NCI-H1105 treated with DMSO at 0.1 percent for 48 hours (cell line): ENCODE results near the gene MASP2.
"Not testable (repeated sequence)": the region's sequence is repeated elsewhere in the genome, so short reads cannot be mapped to it uniquely, and the experiment has no call there.

Experiments used
- DNase-seq: peaks from one replicate; lab custom pipeline; 2025; lab: John Stamatoyannopoulos, UW

Gene MASP2

DNA sequence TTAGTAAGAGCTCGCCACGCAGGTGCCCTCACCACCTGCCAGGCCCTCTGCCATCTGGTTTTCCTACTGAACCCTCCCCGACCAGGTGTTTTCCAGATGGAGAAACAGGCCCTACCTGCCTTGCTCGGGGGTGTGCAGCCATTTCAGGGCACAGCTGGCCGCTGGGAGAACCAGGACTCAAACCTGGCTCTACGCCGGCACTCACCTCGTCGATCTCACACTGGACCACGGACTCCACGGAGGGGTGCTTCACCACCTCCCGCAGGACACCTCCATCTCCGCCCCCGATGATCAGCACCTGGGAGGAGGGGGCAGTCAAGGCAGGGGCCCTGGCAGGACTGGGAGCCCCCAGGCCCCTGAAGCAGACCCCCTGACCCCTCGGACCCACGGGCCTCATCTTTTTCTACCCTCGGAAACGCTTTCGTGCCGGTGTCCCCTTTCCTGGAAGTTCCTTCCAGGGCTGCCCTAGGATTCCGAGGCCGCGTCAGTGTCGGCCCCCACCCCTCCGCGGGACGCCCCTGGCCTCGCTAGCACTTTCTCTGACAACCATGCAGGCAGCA, 11.6 kb upstream of the MASP2 start:
- DNase-seq, result peak; percentile 86

DNA sequence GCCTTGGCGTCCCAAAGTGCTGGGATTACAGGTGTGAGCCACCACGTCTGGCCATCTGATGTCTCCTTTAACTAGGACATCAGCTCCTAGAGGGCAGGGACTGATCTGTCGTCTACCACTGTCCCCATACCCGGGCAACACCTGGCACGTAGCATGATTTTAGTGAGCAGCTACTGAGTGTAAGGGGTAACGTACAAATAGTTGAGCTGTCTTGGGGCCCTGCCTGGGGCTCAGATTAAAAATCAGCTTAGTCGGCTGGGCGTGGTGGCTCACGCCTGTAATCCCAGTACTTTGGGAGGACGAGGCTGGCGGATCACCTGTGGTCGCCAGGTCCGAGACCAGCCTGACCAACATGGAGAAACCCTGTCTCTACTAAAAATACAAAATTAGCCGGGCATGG, 11.0 kb upstream of the MASP2 start:
- no peak for DNase-seq

DNA sequence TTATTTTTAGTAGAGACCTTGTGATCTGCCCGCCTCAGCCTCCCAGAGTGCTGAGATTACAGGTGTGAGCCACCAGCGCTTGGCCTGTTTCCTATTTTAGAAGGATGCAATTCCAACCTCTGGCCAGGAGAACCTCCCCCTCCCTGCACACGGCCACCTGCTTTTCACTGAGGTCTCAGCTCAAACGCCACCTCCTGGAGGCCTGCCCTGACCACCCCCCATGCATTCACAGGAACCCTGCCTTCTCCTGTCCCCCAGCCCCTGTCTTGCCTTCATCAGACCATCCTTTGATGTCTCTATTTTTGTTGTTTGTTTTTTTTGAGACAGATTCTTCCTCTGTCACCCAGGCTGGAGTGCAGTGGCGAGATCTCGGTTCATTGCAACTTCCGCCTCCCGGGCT, 10.4 kb upstream of the MASP2 start:
- no peak for DNase-seq

DNA sequence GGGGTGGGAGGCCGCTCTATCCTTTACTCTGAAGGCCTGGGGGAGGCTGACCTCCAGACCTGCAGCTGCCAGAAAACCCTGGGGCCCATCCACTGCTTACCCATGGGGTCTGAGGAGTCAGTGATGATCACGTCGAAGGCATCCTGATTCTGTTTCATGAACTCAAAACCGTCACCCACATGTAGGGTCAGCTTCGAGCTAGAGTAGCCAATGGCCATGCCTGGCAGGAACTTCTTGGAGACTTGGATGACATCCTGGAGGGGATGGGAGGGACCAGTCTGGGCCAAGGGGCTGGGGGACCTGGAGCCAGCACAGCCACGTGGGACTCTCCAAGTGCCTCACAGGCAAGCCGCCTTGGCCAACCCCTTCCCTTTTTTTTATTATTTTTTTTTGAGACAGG, 9.5 kb upstream of the MASP2 start:
- no peak for DNase-seq

DNA sequence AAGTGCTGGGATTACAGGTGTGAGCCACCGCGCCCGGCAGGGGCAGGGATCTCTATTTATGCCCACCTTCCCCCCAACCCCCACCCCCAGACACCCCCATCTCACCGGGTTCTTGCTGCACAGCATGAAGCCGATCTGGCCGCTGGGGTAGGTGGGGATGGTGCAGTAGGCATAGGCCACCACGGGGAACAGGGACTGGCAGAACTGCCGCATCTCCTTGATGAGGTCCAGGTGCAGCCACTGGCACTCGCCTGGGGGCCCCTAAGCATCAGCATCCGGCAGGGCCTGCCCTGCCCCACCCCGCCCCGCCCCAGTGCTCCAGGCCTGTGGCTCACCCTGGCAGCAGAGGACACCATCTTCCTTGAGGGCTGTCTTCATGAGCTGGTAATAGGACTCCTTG, 8.6 kb upstream of the MASP2 start:
- no peak for DNase-seq

DNA sequence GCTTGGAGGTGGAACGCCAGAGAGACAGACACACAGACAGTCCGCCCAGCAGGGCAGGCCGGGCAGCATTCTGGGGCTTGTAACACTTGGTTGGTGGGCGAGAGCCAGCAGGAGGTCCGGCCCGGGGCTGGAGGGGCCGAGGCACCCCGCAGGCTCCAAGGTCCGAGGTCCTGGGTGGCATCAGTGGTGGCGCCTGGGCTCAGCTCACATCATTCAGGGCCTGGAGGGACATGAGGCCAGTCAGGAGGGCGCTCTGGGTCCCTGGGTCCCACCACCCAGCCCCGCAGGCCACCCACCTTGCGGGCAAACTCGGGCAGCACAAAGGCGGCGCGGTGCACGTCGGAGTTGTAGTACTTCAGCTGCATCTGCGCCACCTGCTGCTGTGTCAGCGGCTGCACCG, 7.6 kb upstream of the MASP2 start:
- no peak for DNase-seq

DNA sequence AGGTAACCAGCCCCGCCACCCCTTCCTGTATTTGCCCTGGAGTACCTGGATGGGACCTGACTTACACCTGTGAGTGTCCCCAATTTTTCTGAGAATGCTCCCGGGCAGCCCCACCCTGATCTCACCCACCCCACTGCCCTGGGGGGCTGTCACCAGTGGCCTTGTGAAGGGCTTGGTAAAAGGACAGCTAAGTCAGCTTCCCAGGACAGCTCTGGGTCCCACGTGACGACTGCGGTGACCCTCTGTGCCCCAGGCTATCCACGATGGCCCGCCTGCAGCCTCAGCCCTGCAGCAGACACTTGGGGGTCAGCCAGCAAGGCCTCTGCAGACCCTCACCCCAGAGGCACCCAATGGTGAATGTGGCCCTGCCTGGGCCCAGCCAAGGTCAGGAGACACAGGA, 7.1 kb upstream of the MASP2 start:
- no peak for DNase-seq

DNA sequence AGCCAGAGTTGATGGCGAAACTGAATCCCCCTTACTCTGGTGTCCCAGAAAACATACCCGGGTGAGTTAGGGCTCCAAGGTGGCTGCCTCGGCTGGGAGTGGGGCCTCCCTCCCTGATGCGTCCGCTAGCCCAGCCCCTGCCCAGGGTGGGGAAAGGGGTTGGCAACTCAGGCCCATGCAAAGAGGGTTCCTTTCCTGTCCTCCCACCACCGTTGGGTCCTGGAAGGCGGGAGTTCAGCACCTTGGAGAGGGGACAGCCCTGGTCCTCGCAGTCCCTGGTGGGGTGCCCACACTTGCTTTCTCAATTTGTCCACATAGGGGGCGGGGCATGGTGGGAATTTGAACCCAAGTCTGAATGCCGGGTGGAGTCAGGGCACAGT, 6.7 kb upstream of the MASP2 start:
- DNase-seq, result no peak

DNA sequence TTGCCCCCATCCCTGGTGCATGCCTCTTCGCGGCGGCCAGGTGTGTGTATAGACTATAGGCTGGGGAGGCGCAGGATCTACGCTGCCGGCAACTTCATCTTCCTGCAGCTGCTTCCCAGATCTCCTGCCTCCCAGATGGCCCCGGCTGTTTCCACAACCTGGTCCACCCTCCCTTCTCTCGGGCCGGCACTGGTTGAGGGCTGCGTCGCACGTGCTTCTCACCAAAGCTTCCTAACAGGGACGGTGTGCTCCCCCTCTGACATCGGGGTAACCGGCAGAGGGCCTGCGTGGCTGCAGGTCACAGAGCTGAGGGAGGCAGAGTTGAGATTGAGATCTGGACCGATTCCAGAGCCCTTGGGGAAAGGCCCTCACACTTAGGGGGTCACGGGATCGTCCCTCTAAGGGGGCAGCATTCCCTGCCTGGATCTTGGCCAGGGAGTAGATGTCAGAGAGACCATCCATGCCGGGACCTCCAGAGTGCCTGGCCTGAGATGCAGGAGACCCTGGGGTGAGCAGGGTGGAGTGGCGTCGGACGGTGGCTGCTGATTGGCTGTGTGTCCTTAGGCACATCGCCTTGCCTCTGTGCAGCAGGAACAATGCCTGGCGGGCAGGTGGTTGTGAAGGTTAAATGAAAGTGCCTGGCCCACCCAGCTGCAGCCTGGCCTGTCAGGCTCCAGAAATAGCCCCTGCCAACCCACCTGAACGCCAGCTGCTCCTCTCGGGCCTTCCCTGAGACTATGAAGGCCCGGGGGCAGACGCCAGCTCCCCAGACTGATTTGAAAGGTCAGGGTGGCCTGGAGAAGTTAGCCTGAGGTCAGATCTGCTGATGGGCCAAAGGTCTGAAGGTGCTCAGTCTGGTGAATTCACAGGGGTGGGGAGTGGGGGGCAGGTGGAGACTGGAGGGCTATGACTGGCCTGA, 6.1 kb upstream of the MASP2 start:
- peak; percentile 88 for DNase-seq

DNA sequence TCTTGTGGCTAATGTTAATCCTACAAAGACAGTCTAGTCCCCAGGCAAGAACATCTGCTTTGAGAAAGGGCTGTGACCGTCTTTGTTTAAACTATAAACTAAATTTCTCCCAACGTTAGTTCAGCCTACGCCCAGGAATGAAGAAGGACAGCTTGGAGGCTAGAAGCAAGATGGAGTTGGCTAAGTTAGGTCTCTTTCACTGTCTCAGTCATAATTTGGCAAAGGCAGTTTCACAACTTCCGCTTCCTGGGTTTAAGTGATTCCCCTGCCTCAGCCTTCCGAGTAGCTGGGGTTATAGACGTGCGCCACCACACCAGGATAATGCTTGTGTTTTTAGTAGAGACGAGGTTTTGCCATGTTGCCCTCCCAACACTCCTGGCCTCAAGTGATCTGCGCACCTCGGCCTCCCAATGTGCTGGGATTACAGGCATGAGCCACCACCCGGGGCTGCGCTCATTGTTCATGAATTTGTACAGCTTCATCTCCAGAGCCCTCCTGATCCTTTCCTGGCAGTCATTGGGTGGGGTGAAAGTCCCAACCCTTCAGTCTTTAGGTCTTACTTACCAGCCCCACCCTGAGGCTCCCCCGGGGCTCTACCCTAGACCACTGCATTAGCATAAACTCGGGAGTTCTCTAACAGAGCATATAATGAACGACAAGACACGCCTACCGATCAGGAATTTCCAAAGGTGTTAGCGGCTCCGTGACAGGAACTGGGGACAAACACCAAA, 4.9 kb upstream of the MASP2 start:
- DNase-seq, result no peak

DNA sequence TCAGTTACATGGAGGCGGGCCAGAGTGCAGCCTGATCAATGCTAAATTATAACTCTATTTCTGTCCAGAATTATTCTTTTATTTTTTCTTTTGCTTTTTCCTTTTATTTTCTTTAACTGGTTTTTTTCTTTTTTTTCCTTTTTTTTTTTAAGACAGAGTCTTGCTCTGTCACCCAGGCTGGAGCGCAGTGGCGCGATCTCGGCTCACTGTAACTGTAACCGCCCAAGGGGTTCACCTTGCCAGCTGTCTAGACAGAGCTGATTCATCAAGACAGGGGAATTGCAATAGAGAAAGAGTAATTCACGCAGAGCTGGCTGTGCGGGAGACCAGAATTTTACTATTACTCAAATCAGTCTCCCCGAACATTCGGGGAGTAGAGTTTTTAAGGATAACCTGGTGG, 4.1 kb upstream of the MASP2 start:
- not testable (repeated sequence) for DNase-seq

DNA sequence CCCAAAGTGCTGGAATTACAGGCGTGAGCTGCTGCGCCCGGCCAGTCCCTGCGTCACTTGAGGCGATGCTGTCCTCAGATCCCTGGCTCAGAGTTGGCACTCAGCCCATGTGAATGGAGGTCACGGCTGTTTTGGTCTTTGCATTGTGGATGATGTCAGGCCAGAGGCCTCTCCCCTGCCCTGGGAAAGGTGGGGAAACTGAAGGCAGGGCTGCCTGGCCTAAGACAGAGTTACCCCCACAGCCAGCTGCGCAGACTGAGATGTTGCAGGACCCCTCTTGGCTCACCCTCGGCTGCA, 821 bp downstream of the MASP2 start:
- DNase-seq, result no peak

DNA sequence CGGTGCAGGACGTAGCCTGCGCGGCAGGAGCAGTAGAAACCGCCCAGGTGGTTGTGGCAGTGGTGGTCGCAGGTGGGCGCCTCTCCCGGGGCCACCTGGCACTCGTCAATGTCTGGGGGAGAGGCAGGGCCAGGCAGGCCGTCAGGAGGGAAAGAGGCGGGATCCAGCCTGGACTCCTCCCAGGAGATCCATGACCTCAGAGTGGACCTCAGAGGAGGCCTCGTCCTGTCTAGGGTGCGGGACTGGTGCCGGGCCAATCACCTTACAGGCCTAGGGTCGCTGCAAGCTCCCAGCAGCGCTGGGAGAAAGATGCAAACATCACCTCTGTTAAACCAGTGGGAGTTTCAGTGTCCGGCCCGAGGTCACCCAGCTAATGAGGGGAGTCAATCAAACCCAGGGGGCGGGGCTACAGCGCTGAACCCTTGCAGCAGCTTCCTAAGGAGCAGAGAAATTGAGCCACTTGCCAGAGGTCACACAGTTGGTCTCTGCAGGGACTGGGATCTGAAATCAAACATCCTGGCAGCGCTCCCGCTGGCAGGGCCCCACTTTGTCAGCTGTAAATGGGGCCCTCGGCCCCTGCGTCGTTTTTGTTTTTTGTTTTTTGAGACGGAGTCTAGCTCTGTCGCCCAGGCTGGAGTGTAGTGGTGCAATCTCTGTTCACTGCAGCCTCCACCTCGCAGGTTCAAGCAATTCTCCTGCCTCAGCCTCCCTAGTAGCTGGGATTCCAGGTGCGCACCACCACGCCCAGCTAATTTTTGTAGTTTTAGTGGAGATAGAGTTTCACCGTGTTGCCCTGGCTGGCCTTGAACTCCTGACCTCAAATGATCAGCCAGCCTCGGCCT, 1.4 kb downstream of the MASP2 start:
- DNase-seq, result no peak

DNA sequence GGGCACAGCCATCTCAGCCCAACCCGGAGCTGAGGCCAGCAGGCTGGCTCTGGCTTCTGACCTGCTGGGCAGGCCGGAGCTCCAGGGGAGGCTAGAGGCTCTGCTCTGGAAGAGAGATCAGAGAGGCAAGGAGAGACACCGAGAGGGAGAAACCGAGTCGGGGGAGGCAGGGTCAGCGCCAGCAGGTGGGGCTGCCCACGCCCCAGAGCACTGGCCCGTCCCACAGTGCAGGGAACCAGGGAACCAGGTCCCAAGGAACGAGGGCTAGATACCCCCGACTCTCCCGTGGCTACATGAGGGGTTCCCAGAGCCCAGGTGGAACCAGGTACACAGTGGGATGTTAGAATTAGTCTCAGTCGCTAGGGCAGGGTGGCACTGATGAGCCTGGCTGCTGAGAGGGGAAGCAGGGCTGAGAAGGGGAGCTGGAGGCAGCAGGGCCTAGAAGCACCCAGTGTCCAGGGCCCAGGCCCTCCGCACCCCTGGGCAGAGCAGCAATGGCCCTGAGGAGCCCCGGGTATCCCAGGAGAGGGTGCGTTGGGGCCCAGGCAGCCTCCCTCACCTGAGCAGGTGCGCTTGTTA, 2.1 kb downstream of the MASP2 start:
- no peak for DNase-seq

DNA sequence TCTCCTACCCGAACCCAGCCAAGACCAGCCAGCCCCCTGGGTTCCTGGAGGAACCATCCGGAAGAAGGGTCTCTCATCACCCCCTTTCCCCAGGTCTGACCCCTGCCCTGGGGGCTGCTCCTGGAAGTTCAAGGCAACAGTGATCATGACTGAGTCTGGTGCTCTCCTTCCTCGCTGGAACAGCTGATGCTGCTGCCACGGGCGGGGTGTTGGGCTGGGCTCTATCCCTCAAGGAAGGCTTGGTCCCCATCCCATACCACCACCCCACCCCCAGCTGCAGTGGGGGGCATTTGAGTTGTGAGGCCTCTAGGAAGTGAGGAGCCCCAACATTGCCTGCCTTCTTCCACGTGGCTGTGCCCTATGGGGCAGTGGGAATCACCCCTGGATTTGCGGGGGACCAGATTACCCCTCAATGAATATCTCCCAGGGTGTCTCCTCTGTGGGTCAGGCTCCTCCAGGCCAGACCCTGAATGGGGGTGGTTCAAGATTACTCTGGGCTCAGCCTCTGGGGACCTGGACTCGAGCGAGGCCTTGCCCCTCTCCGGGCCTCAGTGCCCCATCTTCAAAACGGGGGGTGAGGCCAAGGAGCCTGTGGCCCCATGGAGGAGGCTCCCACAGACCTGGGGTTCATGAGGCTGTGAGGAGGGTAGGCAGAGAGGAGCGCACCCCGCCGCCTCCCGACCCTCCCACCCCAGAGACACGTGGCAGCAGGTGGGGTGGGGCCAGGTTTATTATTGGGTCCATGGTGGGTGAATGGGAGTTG, 2.8 kb downstream of the MASP2 start:
- no peak for DNase-seq

DNA sequence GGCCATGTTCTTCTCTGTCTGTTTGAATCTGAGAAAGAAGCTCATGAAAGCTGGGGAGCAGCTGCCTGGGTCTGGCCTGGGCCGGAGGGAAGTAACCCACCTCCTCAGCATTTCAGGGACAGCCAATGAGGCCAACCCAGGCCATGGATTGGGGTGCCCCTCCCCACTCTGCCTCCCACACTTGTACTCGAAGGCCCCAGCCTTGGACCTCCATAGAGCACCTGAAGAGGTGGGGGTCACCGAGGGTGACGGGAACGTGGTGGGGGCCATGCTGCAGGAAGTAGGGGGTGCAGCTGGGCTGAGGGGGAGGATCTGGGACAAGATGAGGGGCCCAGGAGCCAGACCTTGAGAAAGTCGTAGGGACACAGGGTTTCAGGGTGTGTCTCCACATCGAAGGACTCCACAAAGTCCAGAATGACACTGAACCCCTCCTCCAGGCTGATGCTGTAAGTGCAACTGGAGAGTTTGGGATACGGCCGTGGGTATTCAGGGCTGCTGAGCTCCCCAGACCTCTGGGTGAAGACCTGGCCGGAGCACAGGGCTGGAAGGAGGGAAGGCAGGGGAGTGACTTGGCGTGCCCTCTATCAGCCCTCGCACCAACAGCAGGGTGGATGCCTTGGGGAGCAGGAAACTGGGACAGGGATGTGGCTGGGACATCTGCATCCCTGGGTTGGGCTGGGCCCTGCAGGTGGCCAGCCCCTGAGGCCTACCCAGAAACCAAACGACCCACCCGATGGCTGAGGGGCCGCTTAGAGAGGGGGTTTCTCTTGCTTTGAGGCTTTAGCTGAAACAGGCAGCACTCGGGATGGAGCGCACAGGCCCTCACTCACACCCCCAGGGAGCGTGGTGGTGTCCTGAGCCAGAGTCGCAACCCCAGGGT, 3.8 kb downstream of the MASP2 start:
- DNase-seq, result no peak

DNA sequence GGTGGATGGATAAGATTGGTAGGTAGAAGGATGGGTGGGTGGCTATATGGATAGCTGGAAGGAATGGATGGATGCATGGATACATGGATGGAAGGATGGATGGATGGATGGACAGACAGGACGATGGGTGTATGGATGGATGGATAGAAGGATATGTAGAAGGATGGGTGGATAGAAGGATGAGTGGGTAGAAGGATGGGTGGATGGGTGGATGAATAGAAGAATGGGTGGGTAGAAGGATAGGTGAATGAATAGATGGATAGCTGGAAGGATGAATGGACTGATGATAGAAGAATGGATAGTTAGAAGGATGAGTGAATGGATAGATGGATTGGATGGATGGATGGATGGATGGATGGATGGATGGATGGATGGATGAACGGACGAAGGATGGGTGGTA, 5.0 kb downstream of the MASP2 start:
- no peak for DNase-seq

DNA sequence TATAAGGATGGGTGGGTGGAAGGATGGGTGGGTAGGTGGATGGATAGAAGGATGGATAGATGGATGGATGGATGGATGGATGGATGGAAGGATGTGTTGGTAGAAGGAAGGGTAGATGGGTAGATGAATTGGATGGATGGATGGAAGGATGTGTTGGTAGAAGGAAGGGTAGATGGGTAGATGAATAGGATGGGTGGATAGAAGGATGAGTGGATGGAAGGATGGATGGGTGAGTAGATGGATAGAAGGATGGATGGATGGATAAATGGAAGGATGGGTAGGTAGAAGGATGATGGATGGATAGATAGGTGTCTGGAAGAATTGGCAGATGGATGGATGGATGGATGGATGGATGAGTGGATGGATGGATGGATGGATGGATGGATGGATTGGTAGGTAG, 6.0 kb downstream of the MASP2 start:
- no peak for DNase-seq

DNA sequence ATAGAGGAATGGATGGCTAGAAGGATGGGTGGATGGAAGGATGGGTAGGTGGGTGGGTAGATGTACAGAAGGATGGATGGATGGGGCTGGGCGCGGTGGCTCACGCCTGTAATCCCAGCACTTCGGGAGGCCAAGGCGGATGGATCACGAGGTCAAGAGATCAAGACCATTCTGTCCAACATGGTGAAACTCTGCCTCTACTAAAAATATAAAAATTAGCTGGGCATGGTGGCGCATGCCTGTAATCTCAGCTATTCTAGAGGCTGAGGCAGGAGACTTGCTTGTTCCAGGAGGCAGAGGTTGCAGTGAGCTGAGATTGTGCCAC, 7.0 kb downstream of the MASP2 start:
- not testable (repeated sequence) for DNase-seq

DNA sequence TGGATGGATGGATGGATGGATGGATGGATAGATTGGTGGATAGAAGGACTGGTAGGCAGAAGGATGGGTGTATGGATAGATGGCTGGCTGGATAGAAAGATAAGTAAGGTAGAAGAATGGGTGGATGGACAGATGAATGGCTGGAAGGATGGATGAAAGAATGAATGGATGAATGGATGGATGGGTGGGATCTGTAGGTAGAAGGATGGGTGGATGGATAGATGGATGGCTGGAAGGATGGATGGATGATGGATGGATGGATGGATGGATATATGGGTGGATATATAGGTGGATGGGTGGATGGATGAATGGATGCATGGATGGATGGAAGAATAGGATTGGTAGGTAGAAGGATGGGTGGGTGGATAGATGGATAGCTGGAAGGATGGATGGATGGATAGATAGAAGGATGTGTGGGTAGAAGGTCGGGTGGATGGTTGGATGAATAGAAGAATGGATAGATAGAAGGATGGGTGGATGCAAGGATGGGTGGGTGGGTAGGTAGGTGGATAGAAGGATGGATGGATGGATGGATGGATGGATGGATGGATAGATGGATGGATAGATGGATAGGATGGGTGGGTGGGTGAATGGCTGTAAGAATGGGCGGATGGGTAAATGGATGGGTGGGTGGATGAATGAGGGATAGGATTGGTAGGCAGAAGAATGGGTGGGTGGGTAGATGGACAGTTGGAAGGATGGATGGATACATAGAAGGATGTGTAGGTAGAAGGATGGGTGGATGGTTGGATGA, 7.5 kb downstream of the MASP2 start:
- DNase-seq, result no peak
